ENCODE measurements around the gene OGFR. TPM values are rescaled to one million over a fixed set of nuclear protein-coding genes. Genes with fewer than 3 reads are reported as not detected.
"Not testable (repeated sequence)": the region's sequence is repeated elsewhere in the genome, so short reads cannot be mapped to it uniquely, and the experiment has no call there.

OGFR gene
- total RNA-seq, 1 donor from 2014 or later = 96.5 TPM

GRCh38 chr20:62852841-62853240, 48.2 kb downstream of the OGFR start:
- peaks cover 2% of the 10 kb centered on the region for H3K4me1 Mint-ChIP-seq (ENCODE audit: low read depth, unreplicated experiment)
- TF ChIP-seq CTCF (IDR thresholded peaks at IDR 0.05; ENCODE audit: insufficient read depth, low read depth, low read length) = no peak
- Histone ChIP-seq H3K4me1 (ENCODE audit: insufficient read depth, low read length) (no peaks in the 10 kb centered on the region), H3K27me3 (ENCODE audit: insufficient read depth, low read length) (no peaks in the 10 kb centered on the region), H3K36me3 (ENCODE audit: insufficient read depth, low read length) (peaks cover 15% of the 10 kb centered on the region), H2AFZ (ENCODE audit: low read depth, low read length) (no peak overlapping the region), H4K20me1 (ENCODE audit: insufficient read depth, low read length) (peaks cover 40% of the 10 kb centered on the region), H3K4me2 (ENCODE audit: low read length) (no peak overlapping the region), H3K9ac (ENCODE audit: low read length) (no peak overlapping the region), H3K79me2 (ENCODE audit: insufficient read depth, low read length) (peaks cover 4% of the 10 kb centered on the region), H3K27ac (ENCODE audit: low read depth, low read length) (no peak overlapping the region), H3K4me3 (ENCODE audit: insufficient read depth, low read depth, low read length) (no peak overlapping the region), H3K9me3 (ENCODE audit: insufficient read depth, low read depth, low read length) (no peaks in the 10 kb centered on the region)
- H3K36me3 Mint-ChIP-seq (ENCODE audit: low read depth, unreplicated experiment) = peaks cover 15% of the 10 kb centered on the region
- DNase-seq (ENCODE audit: low read depth) (no peak), FAIRE-seq (no peak)
- no peak overlapping the region for H3K4me3 Mint-ChIP-seq (ENCODE audit: unreplicated experiment)
- no peaks in the 10 kb centered on the region for H3K27me3 Mint-ChIP-seq (ENCODE audit: low read depth, unreplicated experiment)
- H3K9me3 Mint-ChIP-seq (ENCODE audit: unreplicated experiment) = no peaks in the 10 kb centered on the region
- H3K27ac Mint-ChIP-seq (ENCODE audit: unreplicated experiment) = no peak overlapping the region

- peaks cover 15% of the 10 kb centered on the region for H3K36me3 ChIP-seq (ENCODE audit: insufficient read depth, low read length)
- not testable (repeated sequence) for H3K9ac ChIP-seq (ENCODE audit: low read length); H3K4me1 Mint-ChIP-seq (ENCODE audit: low read depth, unreplicated experiment); H3K27me3 ChIP-seq (ENCODE audit: insufficient read depth, low read length); H3K4me1 ChIP-seq (ENCODE audit: insufficient read depth, low read length); H3K27me3 Mint-ChIP-seq (ENCODE audit: low read depth, unreplicated experiment); H3K79me2 ChIP-seq (ENCODE audit: insufficient read depth, low read length); H3K4me3 ChIP-seq (ENCODE audit: insufficient read depth, low read depth, low read length); H3K9me3 ChIP-seq (ENCODE audit: insufficient read depth, low read depth, low read length); FAIRE-seq; H3K4me2 ChIP-seq (ENCODE audit: low read length); DNase-seq (ENCODE audit: low read depth); H2AFZ ChIP-seq (ENCODE audit: low read depth, low read length); H3K4me3 Mint-ChIP-seq (ENCODE audit: unreplicated experiment); H3K27ac Mint-ChIP-seq (ENCODE audit: unreplicated experiment); H3K27ac ChIP-seq (ENCODE audit: low read depth, low read length); H3K9me3 Mint-ChIP-seq (ENCODE audit: unreplicated experiment)
- peaks cover 14% of the 10 kb centered on the region for H3K36me3 Mint-ChIP-seq (ENCODE audit: low read depth, unreplicated experiment)
- H4K20me1 ChIP-seq (ENCODE audit: insufficient read depth, low read length) = peaks cover 42% of the 10 kb centered on the region
These were observed 48.7 kb downstream of the OGFR start for GRCh38 chr20:62853304-62853703.

- no peak for FAIRE-seq
- Mint-ChIP-seq H3K4me1 (ENCODE audit: low read depth, unreplicated experiment) (peaks cover 6% of the 10 kb centered on the region), H3K27me3 (ENCODE audit: low read depth, unreplicated experiment) (no peaks in the 10 kb centered on the region), H3K4me3 (ENCODE audit: unreplicated experiment) (no peak overlapping the region), H3K27ac (ENCODE audit: unreplicated experiment) (no peak overlapping the region), H3K36me3 (ENCODE audit: low read depth, unreplicated experiment) (peaks cover 16% of the 10 kb centered on the region), H3K9me3 (ENCODE audit: unreplicated experiment) (no peaks in the 10 kb centered on the region)
- TF ChIP-seq CTCF (IDR thresholded peaks at IDR 0.05; ENCODE audit: insufficient read depth, low read depth, low read length) (no peak), EZH2 (IDR thresholded peaks at IDR 0.05; ENCODE audit: insufficient read depth, low read length) (no peak)
- no peak overlapping the region for H3K27ac ChIP-seq (ENCODE audit: low read depth, low read length)
- H3K4me2 ChIP-seq (ENCODE audit: low read length) = no peak overlapping the region
- peaks cover 15% of the 10 kb centered on the region for H3K36me3 ChIP-seq (ENCODE audit: insufficient read depth, low read length)
- no peak overlapping the region for H3K4me3 ChIP-seq (ENCODE audit: insufficient read depth, low read depth, low read length)
- peaks cover 48% of the 10 kb centered on the region for H4K20me1 ChIP-seq (ENCODE audit: insufficient read depth, low read length)
- H2AFZ ChIP-seq (ENCODE audit: low read depth, low read length) = no peak overlapping the region
- H3K27me3 ChIP-seq (ENCODE audit: insufficient read depth, low read length) = no peaks in the 10 kb centered on the region
- no peak for DNase-seq (ENCODE audit: low read depth)
- H3K79me2 ChIP-seq (ENCODE audit: insufficient read depth, low read length) = peaks cover 12% of the 10 kb centered on the region
- H3K9ac ChIP-seq (ENCODE audit: low read length) = no peak overlapping the region
- H3K9me3 ChIP-seq (ENCODE audit: insufficient read depth, low read depth, low read length) = no peaks in the 10 kb centered on the region
- no peaks in the 10 kb centered on the region for H3K4me1 ChIP-seq (ENCODE audit: insufficient read depth, low read length)
These were observed 49.5 kb downstream of the OGFR start for GRCh38 chr20:62854121-62854520.

All from astrocyte (in vitro differentiated cells and primary cell).